GM23248 (cell line): ENCODE results near the gene ATG5.

Source experiments
- EZH2 ChIP-seq: fragments of 200-600 bp; sonication (generic); IDR thresholded peaks from 2 replicates; pipeline ENCODE4 v1.6.1; 2018; ENCODE audit warnings: antibody characterized with exemption, mild to moderate bottlenecking; ENCODE audit not compliant: insufficient read depth, poor library complexity, severe bottlenecking
- EZH2phosphoT487 ChIP-seq: fragments of 200-600 bp; sonication (generic); IDR thresholded peaks from 2 replicates; pipeline ENCODE4 v1.6.1; 2018; ENCODE audit warnings: antibody characterized with exemption, moderate library complexity, mild to moderate bottlenecking, low read depth; ENCODE audit not compliant: insufficient read depth

DNA sequence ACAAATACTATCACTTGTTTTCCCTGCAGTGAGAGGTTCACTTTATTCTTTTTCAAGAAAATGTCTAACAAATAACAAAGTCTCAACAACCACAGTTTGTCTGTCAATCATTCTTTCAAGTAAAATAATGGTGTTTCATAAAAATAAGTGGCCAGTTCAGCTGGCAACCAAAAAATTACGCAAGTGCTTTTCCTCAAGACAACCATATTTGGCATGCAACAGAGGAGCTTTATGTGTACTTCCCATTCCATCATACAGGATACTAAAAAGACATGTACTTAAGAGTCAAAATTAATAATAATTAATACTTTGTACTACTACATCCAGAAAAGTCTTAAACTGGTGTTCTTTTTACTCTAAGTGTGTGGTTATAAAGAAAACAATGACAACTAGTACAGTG is 34.6 kb downstream of the ATG5 start:
- TF ChIP-seq EZH2 (no peak), EZH2phosphoT487 (no peak)
